ENCODE measurements around the gene ASTN2.

GRCh38 chr9:116701940-116702642 is 712.8 kb downstream of the ASTN2 start:
- no peak for TF ChIP-seq RAD21 (conservative IDR thresholded peaks at IDR 0.05 in 1 of 2, IDR thresholded peaks at IDR 0.05 in 1 of 2)
- TF ChIP-seq USF2 (IDR thresholded peaks at IDR 0.05) = no peak
- TF ChIP-seq MAX (IDR thresholded peaks at IDR 0.05) = no peak
- TF ChIP-seq CTCF (IDR thresholded peaks at IDR 0.05) = no peak
- no peak for TF ChIP-seq EP300 (IDR thresholded peaks at IDR 0.05)
